ENCODE data around the gene CA5A. TPM values are rescaled to one million over a fixed set of nuclear protein-coding genes. Genes with fewer than 3 reads are reported as not detected.

CA5A gene
- total and polyA plus RNA-seq, 2 of the 13 experiments (the other 11 are each of a cell fraction or from before 2014, with no cell fraction given): 66.8 to 106 TPM

DNA sequence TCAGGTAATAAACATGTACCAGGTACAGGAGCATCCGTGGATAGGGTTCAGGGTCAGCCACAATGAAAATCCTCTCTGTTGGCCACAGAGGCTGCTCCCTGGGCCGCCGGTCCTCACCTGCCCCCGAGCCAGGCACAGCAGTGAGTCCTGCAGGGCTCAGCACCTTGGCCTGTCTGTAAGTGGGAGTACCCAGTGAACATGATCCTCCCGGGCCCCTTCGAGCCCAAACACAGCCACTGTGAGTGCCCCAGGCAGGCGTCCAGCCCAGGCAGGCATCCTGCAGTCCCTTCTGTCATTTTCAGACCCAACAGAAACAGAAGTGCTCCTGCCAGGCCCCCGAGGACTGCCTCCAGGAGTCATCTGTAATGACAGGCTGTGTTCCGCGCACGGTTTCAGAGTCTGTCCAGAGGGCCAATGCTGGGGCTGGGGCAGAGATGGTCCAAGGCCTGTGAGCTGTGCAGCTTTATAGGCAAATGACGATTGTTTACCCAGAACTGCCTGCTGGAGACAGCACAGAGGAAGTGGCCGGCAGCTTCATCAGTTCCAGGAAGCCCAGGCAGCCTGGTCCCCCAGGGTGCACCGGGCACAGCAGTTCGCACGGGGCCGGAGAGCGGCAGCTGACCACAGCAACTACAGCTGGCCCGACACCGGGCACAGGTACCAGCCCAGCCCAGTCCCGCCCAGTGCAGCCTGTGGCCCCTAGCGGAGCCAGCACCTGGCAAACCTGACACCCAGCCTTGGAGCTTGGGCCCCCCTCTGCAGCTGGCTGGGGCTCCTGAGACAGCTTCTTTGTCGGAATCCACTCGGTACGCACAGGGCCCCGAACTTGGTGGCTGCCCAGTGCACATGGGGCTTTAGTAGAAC, 80.2 kb downstream of the CA5A start (continued):
- TF ChIP-seq, protein P1, sequence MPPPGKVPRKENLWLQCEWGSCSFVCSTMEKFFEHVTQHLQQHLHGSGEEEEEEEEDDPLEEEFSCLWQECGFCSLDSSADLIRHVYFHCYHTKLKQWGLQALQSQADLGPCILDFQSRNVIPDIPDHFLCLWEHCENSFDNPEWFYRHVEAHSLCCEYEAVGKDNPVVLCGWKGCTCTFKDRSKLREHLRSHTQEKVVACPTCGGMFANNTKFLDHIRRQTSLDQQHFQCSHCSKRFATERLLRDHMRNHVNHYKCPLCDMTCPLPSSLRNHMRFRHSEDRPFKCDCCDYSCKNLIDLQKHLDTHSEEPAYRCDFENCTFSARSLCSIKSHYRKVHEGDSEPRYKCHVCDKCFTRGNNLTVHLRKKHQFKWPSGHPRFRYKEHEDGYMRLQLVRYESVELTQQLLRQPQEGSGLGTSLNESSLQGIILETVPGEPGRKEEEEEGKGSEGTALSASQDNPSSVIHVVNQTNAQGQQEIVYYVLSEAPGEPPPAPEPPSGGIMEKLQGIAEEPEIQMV (CRISPR knock-in tag; IDR thresholded peaks at IDR 0.05; ENCODE audit: low read depth): no peak; the same call in 1 of the 2 replicates
- no peak for TF ChIP-seq ZNF326 (CRISPR knock-in tag; IDR thresholded peaks at IDR 0.05; ENCODE audit: borderline replicate concordance)
- TF ChIP-seq HOXD1 (CRISPR knock-in tag; IDR thresholded peaks at IDR 0.05): peak; percentile 80; the same call in 1 of the 2 replicates
- TF ChIP-seq, protein P2, sequence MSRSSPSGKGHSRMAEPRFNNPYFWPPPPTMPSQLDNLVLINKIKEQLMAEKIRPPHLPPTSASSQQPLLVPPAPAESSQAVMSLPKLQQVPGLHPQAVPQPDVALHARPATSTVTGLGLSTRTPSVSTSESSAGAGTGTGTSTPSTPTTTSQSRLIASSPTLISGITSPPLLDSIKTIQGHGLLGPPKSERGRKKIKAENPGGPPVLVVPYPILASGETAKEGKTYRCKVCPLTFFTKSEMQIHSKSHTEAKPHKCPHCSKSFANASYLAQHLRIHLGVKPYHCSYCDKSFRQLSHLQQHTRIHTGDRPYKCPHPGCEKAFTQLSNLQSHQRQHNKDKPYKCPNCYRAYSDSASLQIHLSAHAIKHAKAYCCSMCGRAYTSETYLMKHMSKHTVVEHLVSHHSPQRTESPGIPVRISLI (CRISPR knock-in tag; IDR thresholded peaks at IDR 0.05; ENCODE audit: borderline replicate concordance): no peak
- TF ChIP-seq, protein P3, sequence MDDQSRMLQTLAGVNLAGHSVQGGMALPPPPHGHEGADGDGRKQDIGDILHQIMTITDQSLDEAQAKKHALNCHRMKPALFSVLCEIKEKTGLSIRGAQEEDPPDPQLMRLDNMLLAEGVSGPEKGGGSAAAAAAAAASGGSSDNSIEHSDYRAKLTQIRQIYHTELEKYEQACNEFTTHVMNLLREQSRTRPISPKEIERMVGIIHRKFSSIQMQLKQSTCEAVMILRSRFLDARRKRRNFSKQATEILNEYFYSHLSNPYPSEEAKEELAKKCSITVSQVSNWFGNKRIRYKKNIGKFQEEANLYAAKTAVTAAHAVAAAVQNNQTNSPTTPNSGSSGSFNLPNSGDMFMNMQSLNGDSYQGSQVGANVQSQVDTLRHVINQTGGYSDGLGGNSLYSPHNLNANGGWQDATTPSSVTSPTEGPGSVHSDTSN (CRISPR knock-in tag; IDR thresholded peaks at IDR 0.05; ENCODE audit: borderline replicate concordance): no peak
- TF ChIP-seq, protein P4, sequence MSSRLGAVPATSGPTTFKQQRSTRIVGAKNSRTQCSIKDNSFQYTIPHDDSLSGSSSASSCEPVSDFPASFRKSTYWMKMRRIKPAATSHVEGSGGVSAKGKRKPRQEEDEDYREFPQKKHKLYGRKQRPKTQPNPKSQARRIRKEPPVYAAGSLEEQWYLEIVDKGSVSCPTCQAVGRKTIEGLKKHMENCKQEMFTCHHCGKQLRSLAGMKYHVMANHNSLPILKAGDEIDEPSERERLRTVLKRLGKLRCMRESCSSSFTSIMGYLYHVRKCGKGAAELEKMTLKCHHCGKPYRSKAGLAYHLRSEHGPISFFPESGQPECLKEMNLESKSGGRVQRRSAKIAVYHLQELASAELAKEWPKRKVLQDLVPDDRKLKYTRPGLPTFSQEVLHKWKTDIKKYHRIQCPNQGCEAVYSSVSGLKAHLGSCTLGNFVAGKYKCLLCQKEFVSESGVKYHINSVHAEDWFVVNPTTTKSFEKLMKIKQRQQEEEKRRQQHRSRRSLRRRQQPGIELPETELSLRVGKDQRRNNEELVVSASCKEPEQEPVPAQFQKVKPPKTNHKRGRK (CRISPR knock-in tag; IDR thresholded peaks at IDR 0.05): 0 out of 2 replicates have a peak, but pooled peaks have one; percentile 5
- TF ChIP-seq AGO1 (IDR thresholded peaks at IDR 0.05; ENCODE audit: low read depth, low read length, poor library complexity, severe bottlenecking): peak; percentile 19
- TF ChIP-seq ZNF234 (CRISPR knock-in tag; conservative IDR thresholded peaks at IDR 0.05): no peak
- 0 out of 2 replicates have a peak, but pooled peaks have one; percentile 43 for TF ChIP-seq ZC3H13 (CRISPR knock-in tag; IDR thresholded peaks at IDR 0.05)
- TF ChIP-seq ZNF780A (CRISPR knock-in tag; IDR thresholded peaks at IDR 0.05): no peak
- TF ChIP-seq MBD4 (IDR thresholded peaks at IDR 0.05; ENCODE audit: borderline replicate concordance, low read length): no peak
- peak; percentile 82 for TF ChIP-seq ERF (CRISPR knock-in tag; IDR thresholded peaks at IDR 0.05)
- TF ChIP-seq CAMTA2 (CRISPR knock-in tag; IDR thresholded peaks at IDR 0.05; ENCODE audit: borderline replicate concordance): 0 out of 2 replicates have a peak, but pooled peaks have one; percentile 64
- 0 out of 2 replicates have a peak, but pooled peaks have one; percentile 63 for TF ChIP-seq SOX5 (CRISPR knock-in tag; IDR thresholded peaks at IDR 0.05; ENCODE audit: borderline replicate concordance)
- peak; percentile 28; the same call in 1 of the 2 replicates for TF ChIP-seq RFXAP (CRISPR knock-in tag; IDR thresholded peaks at IDR 0.05; ENCODE audit: borderline replicate concordance)
- no peak for TF ChIP-seq IKZF4 (CRISPR knock-in tag; IDR thresholded peaks at IDR 0.05; ENCODE audit: borderline replicate concordance, low read depth, not compliant biosample characterization)
- no peak for TF ChIP-seq ZKSCAN1 (IDR thresholded peaks at IDR 0.05; ENCODE audit: low read length)
- TF ChIP-seq TBP (CRISPR knock-in tag; IDR thresholded peaks at IDR 0.05): no peak
- TF ChIP-seq, protein P5, sequence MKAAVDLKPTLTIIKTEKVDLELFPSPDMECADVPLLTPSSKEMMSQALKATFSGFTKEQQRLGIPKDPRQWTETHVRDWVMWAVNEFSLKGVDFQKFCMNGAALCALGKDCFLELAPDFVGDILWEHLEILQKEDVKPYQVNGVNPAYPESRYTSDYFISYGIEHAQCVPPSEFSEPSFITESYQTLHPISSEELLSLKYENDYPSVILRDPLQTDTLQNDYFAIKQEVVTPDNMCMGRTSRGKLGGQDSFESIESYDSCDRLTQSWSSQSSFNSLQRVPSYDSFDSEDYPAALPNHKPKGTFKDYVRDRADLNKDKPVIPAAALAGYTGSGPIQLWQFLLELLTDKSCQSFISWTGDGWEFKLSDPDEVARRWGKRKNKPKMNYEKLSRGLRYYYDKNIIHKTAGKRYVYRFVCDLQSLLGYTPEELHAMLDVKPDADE (CRISPR knock-in tag; IDR thresholded peaks at IDR 0.05): no peak
- peak; percentile 65; the same call in 1 of the 2 replicates for TF ChIP-seq ZBTB20 (CRISPR knock-in tag; IDR thresholded peaks at IDR 0.05; ENCODE audit: borderline replicate concordance, low read depth)
- no peak for TF ChIP-seq RAD51 (IDR thresholded peaks at IDR 0.05; ENCODE audit: borderline replicate concordance)
- peak; percentile 68; the same call in 1 of the 2 replicates for TF ChIP-seq MIXL1 (CRISPR knock-in tag; IDR thresholded peaks at IDR 0.05)
- TF ChIP-seq SMYD3 (CRISPR knock-in tag; IDR thresholded peaks at IDR 0.05): no peak
